GM20431 (cell line): ENCODE data around the gene MANSC4.
"Not testable (repeated sequence)": the region's sequence is repeated elsewhere in the genome, so short reads cannot be mapped to it uniquely, and the experiment has no call there.

Experiments
- in situ Hi-C: fragments of 300-500 bp; cut with MseI, MboI; formaldehyde crosslinking; loops from one replicate; pipeline ENCODE4 v1.15.0; 2020; ENCODE audit warnings: low sequenced_read_pairs; ENCODE audit not compliant: unreplicated experiment

Gene MANSC4

GRCh38 chr12:27766587-27766986 lies 13.4 kb downstream of the MANSC4 start:
- in situ Hi-C loops, result no loop called here

- in situ Hi-C loops, result no loop called here
Observed at GRCh38 chr12:27762757-27763156, 17.3 kb downstream of the MANSC4 start.

- in situ Hi-C loops, result no loop called here
Observed at GRCh38 chr12:27756670-27757195, 23.3 kb downstream of the MANSC4 start.

GRCh38 chr12:27754795-27755194 lies 25.2 kb downstream of the MANSC4 start:
- in situ Hi-C loops, result no loop called here

GRCh38 chr12:27751386-27752047 lies 28.5 kb downstream of the MANSC4 start:
- in situ Hi-C loops, result no loop called here

- in situ Hi-C loops, result no loop called here
Observed at GRCh38 chr12:27747111-27747820, 32.8 kb downstream of the MANSC4 start.

- in situ Hi-C loops, result not testable (repeated sequence)
Observed at GRCh38 chr12:27745734-27746133, 34.3 kb downstream of the MANSC4 start.

GRCh38 chr12:27743601-27744000 lies 36.4 kb downstream of the MANSC4 start:
- in situ Hi-C loops, result no loop called here

- in situ Hi-C loops, result loop anchor here (10.0 kb wide), 1 partner anchor 210 kb away; no protein-coding TSS in a partner anchor
Observed at GRCh38 chr12:27734321-27734720, 45.7 kb downstream of the MANSC4 start.

GRCh38 chr12:27733791-27734190 lies 46.2 kb downstream of the MANSC4 start:
- in situ Hi-C loops, result loop anchor here (10.0 kb wide), 1 partner anchor 211 kb away; no protein-coding TSS in a partner anchor

- in situ Hi-C loops, result loop anchor here (10.0 kb wide), 1 partner anchor 212 kb away; no protein-coding TSS in a partner anchor
Observed at GRCh38 chr12:27733052-27733656, 46.9 kb downstream of the MANSC4 start.

GRCh38 chr12:27732281-27732680 lies 47.8 kb downstream of the MANSC4 start:
- in situ Hi-C loops, result loop anchor here (10.0 kb wide), 1 partner anchor 213 kb away; no protein-coding TSS in a partner anchor

- in situ Hi-C loops, result loop anchor here (10.0 kb wide), 1 partner anchor 215 kb away; no protein-coding TSS in a partner anchor
Observed at GRCh38 chr12:27730097-27730588, 49.9 kb downstream of the MANSC4 start.

- in situ Hi-C loops, result no loop called here
Observed at GRCh38 chr12:27723212-27723611, 56.8 kb downstream of the MANSC4 start.
